HepG2 (cell line): ENCODE measurements around the gene ME3. TPM values are rescaled to one million over a fixed set of nuclear protein-coding genes. Genes with fewer than 3 reads are reported as not detected.

ENCODE experiments used
- ATAC-seq: fragments of 200-7000 bp; cut with Tn5 transposase; 3 replicates; pipeline ENCODE4 v1.9.1; 2020; ENCODE audit warnings: mild to moderate bottlenecking, moderate library complexity
- BruUV-seq: library from RNA; stranded (reverse); fragments of 400-500 nt; replicated peaks from 2 replicates; lab custom pipeline; 2021; lab: Mats Ljungman, UMichigan
- CTCF ChIA-PET: fragments of 300-600 bp; formaldehyde crosslinking; extraction: SDS; loops from one replicate; lab custom pipeline; 2021; ENCODE audit warnings: low total read pairs, inconsistent platforms, low intra/inter-chr PET ratio; lab: Yijun Ruan, JAX
- POLR2A ChIA-PET: fragments of 350-600 bp; sonication (Branson Sonifier 250); formaldehyde crosslinking; loops from one replicate; lab custom pipeline; 2020; ENCODE audit warnings: antibody characterized with exemption, inconsistent platforms; lab: Yijun Ruan, JAX
- DNase-seq: peaks from one replicate; pipeline ENCODE4 v3.0.0-alpha.2; 2015; ENCODE audit warnings: low spot score
- FAIRE-seq: peaks from 3 replicates; lab custom pipeline; 2011; peaks lifted over from hg19 to GRCh38; lab: Jason Lieb, UNC
- H2AFZ ChIP-seq: one replicate; pipeline ENCODE4 v1.6.1; 2011; ENCODE audit warnings: low read length, inconsistent platforms
- H3K27ac ChIP-seq: fragments of 300-600 bp; 3 replicates; pipeline ENCODE4 v1.8.0; 2011; ENCODE audit warnings: mixed run types, mild to moderate bottlenecking, mixed read lengths, low read length, inconsistent platforms; ENCODE audit not compliant: insufficient read depth; ENCODE audit errors: extremely low read length
- H3K27me3 ChIP-seq, 2 experiments: fragments of 200-600 bp in 1 of 2; 2 replicates in 1 of 2; 3 replicates in 1 of 2; pipeline versions ENCODE4 v1.6.0 to v1.8.0; 2011; ENCODE audit warnings: low read length in 2 of 2, mild to moderate bottlenecking in 2 of 2, moderate library complexity in 2 of 2, inconsistent platforms in 1 of 2; ENCODE audit not compliant: insufficient read depth in 2 of 2, control insufficient read depth in 1 of 2
- H3K36me3 ChIP-seq, 2 experiments: fragments of 200-600 bp in 1 of 2; replicated peaks in 1 of 2; 2 replicates in 1 of 2; 3 replicates in 1 of 2; pipeline versions ENCODE4 v1.5.1 to v1.8.0; 2011; ENCODE audit warnings: low read length in 2 of 2, inconsistent platforms in 1 of 2; ENCODE audit not compliant: insufficient read depth in 2 of 2, control insufficient read depth in 1 of 2
- H3K4me1 ChIP-seq: 2 replicates; pipeline ENCODE4 v1.5.1; 2012; ENCODE audit warnings: low read length, inconsistent platforms; ENCODE audit not compliant: insufficient read depth
- H3K4me2 ChIP-seq: 2 replicates; pipeline ENCODE4 v1.6.0; 2011; ENCODE audit warnings: low read depth, low read length, inconsistent platforms
- H3K4me3 ChIP-seq, 3 experiments: fragments of 200-600 bp in 1 of 3; sonication (generic), shearing (Covaris generic) in 1 of 3; replicated peaks in 1 of 3; 2 replicates each; pipeline ENCODE4 v1.5.1; 2011 to 2016; ENCODE audit warnings: low read length in 3 of 3, inconsistent platforms in 2 of 3, low read depth in 2 of 3, mild to moderate bottlenecking in 2 of 3, control low read depth in 1 of 3, mixed read lengths in 1 of 3; ENCODE audit not compliant: insufficient read depth in 1 of 3
- H3K79me2 ChIP-seq: one replicate; pipeline ENCODE4 v1.6.1; 2011; ENCODE audit warnings: low read length, inconsistent platforms; ENCODE audit not compliant: insufficient read depth
- H3K9ac ChIP-seq: 2 replicates; pipeline ENCODE4 v1.6.0; 2011; ENCODE audit warnings: mild to moderate bottlenecking, low read depth, low read length, inconsistent platforms; ENCODE audit not compliant: insufficient read depth
- H3K9me3 ChIP-seq: 2 replicates; pipeline ENCODE4 v1.5.1; 2012; ENCODE audit warnings: mild to moderate bottlenecking, low read length
- H4K20me1 ChIP-seq: 2 replicates; pipeline ENCODE4 v1.6.0; 2011; ENCODE audit warnings: inconsistent platforms, mild to moderate bottlenecking, low read length, moderate library complexity; ENCODE audit not compliant: insufficient read depth
- CC2D1A ChIP-seq: sonication (generic); formaldehyde crosslinking; IDR thresholded peaks from 2 replicates; pipeline ENCODE4 v1.8.1; 2023; ENCODE audit warnings: mild to moderate bottlenecking, missing genetic modification reagents
- HES4 ChIP-seq: sonication (generic); formaldehyde crosslinking; IDR thresholded peaks from 2 replicates; pipeline ENCODE4 v1.9.0; 2021; ENCODE audit warnings: mild to moderate bottlenecking, missing genetic modification reagents, borderline replicate concordance
- KDM2A ChIP-seq: sonication (generic); formaldehyde crosslinking; IDR thresholded peaks from 2 replicates; pipeline ENCODE4 v1.4.0; 2020; ENCODE audit warnings: low read depth, missing genetic modification reagents, borderline replicate concordance
- LCORL ChIP-seq, 2 experiments: fragments of 450-650 bp in 1 of 2; sonication (generic) in 1 of 2; formaldehyde crosslinking in 1 of 2; IDR thresholded peaks; 2 replicates each; pipeline versions ENCODE4 v1.5.0 to v1.6.1; 2017 to 2020; ENCODE audit warnings: antibody characterized with exemption in 1 of 2, missing genetic modification reagents in 1 of 2
- NCOR1 ChIP-seq: fragments of 200-600 bp; sonication (generic); IDR thresholded peaks from 2 replicates; pipeline ENCODE4 v1.7.0; 2017; ENCODE audit warnings: antibody characterized with exemption, low read length, borderline replicate concordance
- SCMH1 ChIP-seq: sonication (generic); formaldehyde crosslinking; IDR thresholded peaks from 2 replicates; pipeline ENCODE4 v1.9.0; 2021; ENCODE audit warnings: missing genetic modification reagents, mild to moderate bottlenecking, borderline replicate concordance
- ZNF264 ChIP-seq: sonication (generic); formaldehyde crosslinking; IDR thresholded peaks from 2 replicates; pipeline ENCODE4 v1.4.0; 2020; ENCODE audit warnings: missing genetic modification reagents
- ZNF446 ChIP-seq: sonication (generic); formaldehyde crosslinking; IDR thresholded peaks from 2 replicates; pipeline ENCODE4 v1.5.0; 2020; ENCODE audit warnings: mild to moderate bottlenecking, missing genetic modification reagents
- ZNF546 ChIP-seq: sonication (generic); formaldehyde crosslinking; conservative IDR thresholded peaks from 2 replicates; pipeline ENCODE4 v1.8.1; 2023; ENCODE audit warnings: mild to moderate bottlenecking, missing genetic modification reagents
- ZNF615 ChIP-seq: sonication (generic); formaldehyde crosslinking; IDR thresholded peaks from 2 replicates; pipeline ENCODE4 v1.5.0; 2020; ENCODE audit warnings: mild to moderate bottlenecking, missing genetic modification reagents, borderline replicate concordance
- ZNF709 ChIP-seq: sonication (generic); formaldehyde crosslinking; IDR thresholded peaks from 2 replicates; pipeline ENCODE4 v1.5.0; 2020; ENCODE audit warnings: mild to moderate bottlenecking, missing genetic modification reagents
- ZSCAN12 ChIP-seq: sonication (generic); formaldehyde crosslinking; IDR thresholded peaks from 2 replicates; pipeline ENCODE4 v1.9.0; 2021; ENCODE audit warnings: mild to moderate bottlenecking, missing genetic modification reagents
- ZSCAN29 ChIP-seq: sonication (generic); formaldehyde crosslinking; conservative IDR thresholded peaks from 2 replicates; pipeline ENCODE4 v1.4.0; 2020; ENCODE audit warnings: mild to moderate bottlenecking, missing genetic modification reagents
- in situ Hi-C: cut with HindIII; loops from 2 replicates; pipeline ENCODE4 v1.10.0; 2017; ENCODE audit warnings: low pct_unique_long_range_greater_than_20kb; ENCODE audit not compliant: extremely low pct_ligation_motif_present
- intact Hi-C: fragments of 100-400 bp; cut with micrococcal nuclease; formaldehyde crosslinking; loops from one replicate; pipeline ENCODE4 v1.10.0; 2022; ENCODE audit not compliant: unreplicated experiment
- polyA plus RNA-seq, 8 experiments: library from polyadenylated mRNA; depleted of rRNA in 3 of 8; stranded (reverse) in 7 of 8; unstranded in 1 of 8; fragments of >200 nt; fragmentation: Illumina TruSeq in 4 of 8; extraction: Trizol in 4 of 8; gene quantifications; 2 replicates each; pipeline versions ENCODE4 v1.2.1 to v1.2.3, GENCODE V29; 2011 to 2016; ENCODE audit warnings: low read depth in 4 of 8, missing spikeins in 1 of 8, mixed read lengths in 1 of 8; ENCODE audit not compliant: insufficient read depth in 1 of 8
- total RNA-seq, 5 experiments: library from RNA; depleted of rRNA; stranded (reverse); fragments of >200 nt; fragmentation: Illumina TruSeq; extraction: Trizol; gene quantifications; 2 replicates each; pipeline ENCODE4 v1.2.3, GENCODE V29; 2016; ENCODE audit warnings: low read depth in 1 of 5
- TF ChIP-seq, protein P1 (sequence below): sonication (generic); formaldehyde crosslinking; IDR thresholded peaks from 2 replicates; pipeline ENCODE4 v1.5.1; 2020; ENCODE audit warnings: mild to moderate bottlenecking, moderate library complexity, missing genetic modification reagents
- TF ChIP-seq, protein P2 (sequence below): sonication (generic); formaldehyde crosslinking; IDR thresholded peaks from 2 replicates; pipeline ENCODE4 v1.4.0; 2020; ENCODE audit warnings: mild to moderate bottlenecking, missing genetic modification reagents, borderline replicate concordance
- TF ChIP-seq, protein P3 (sequence below): IDR thresholded peaks from 2 replicates; pipeline ENCODE4 v1.6.1; 2016; ENCODE audit warnings: low read depth, control low read depth
- TF ChIP-seq, protein P4 (sequence below): sonication (generic); formaldehyde crosslinking; IDR thresholded peaks from 2 replicates; pipeline ENCODE4 v1.5.0; 2020; ENCODE audit warnings: missing genetic modification reagents

The ME3 gene
- total and polyA plus RNA-seq, 2 of the 13 experiments (the other 11 are each of a cell fraction or from before 2014, with no cell fraction given): not detected

DNA sequence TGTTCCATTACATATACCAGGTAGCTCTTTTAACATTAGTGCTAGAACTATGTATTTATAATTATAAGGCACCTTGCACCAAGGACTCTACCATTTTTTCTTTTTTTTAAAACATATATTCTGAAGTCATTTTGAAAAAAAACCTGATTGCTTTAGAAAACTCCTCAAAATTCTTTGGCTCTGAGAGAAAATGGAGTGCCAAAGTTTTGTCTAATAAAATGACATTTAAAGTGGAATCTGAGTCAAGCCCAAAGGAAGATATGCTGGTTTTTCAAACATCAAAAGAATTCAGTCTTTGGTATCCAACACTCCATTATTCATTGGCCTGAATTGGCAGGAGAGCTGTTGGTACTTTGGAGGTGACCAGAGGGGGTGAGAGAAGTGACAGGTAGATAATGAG is 116.5 kb downstream of the ME3 start:
- Histone ChIP-seq H3K9me3 (no peaks in the 10 kb centered on the region), H3K27me3 (peaks cover 2 to 9% of the 10 kb centered on the region in 2 experiments; a peak in 2 of 5 replicates), H3K4me3 (no peak overlapping the region), H3K4me1 (peaks cover 16% of the 10 kb centered on the region), H3K79me2 (no peaks in the 10 kb centered on the region), H3K4me2 (no peak overlapping the region), H3K27ac (no peak overlapping the region), H2AFZ (no peak overlapping the region), H4K20me1 (no peaks in the 10 kb centered on the region), H3K9ac (no peak overlapping the region), H3K36me3 (no peaks in the 10 kb centered on the region)
- no TSS peak for BruUV-seq
- POLR2A ChIA-PET: no interaction called here
- in situ Hi-C loops: no loop called here
- DNase-seq: no peak
- intact Hi-C loops: no loop called here
- CTCF ChIA-PET: no interaction called here
- ATAC-seq: no peak
- TF ChIP-seq, protein P1, sequence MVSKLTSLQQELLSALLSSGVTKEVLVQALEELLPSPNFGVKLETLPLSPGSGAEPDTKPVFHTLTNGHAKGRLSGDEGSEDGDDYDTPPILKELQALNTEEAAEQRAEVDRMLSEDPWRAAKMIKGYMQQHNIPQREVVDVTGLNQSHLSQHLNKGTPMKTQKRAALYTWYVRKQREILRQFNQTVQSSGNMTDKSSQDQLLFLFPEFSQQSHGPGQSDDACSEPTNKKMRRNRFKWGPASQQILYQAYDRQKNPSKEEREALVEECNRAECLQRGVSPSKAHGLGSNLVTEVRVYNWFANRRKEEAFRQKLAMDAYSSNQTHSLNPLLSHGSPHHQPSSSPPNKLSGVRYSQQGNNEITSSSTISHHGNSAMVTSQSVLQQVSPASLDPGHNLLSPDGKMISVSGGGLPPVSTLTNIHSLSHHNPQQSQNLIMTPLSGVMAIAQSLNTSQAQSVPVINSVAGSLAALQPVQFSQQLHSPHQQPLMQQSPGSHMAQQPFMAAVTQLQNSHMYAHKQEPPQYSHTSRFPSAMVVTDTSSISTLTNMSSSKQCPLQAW (CRISPR knock-in tag): no peak
- no peak for TF ChIP-seq ZNF546 (CRISPR knock-in tag)
- no peak for TF ChIP-seq HES4 (CRISPR knock-in tag)
- TF ChIP-seq ZNF264 (CRISPR knock-in tag): no peak
- TF ChIP-seq, protein P2, sequence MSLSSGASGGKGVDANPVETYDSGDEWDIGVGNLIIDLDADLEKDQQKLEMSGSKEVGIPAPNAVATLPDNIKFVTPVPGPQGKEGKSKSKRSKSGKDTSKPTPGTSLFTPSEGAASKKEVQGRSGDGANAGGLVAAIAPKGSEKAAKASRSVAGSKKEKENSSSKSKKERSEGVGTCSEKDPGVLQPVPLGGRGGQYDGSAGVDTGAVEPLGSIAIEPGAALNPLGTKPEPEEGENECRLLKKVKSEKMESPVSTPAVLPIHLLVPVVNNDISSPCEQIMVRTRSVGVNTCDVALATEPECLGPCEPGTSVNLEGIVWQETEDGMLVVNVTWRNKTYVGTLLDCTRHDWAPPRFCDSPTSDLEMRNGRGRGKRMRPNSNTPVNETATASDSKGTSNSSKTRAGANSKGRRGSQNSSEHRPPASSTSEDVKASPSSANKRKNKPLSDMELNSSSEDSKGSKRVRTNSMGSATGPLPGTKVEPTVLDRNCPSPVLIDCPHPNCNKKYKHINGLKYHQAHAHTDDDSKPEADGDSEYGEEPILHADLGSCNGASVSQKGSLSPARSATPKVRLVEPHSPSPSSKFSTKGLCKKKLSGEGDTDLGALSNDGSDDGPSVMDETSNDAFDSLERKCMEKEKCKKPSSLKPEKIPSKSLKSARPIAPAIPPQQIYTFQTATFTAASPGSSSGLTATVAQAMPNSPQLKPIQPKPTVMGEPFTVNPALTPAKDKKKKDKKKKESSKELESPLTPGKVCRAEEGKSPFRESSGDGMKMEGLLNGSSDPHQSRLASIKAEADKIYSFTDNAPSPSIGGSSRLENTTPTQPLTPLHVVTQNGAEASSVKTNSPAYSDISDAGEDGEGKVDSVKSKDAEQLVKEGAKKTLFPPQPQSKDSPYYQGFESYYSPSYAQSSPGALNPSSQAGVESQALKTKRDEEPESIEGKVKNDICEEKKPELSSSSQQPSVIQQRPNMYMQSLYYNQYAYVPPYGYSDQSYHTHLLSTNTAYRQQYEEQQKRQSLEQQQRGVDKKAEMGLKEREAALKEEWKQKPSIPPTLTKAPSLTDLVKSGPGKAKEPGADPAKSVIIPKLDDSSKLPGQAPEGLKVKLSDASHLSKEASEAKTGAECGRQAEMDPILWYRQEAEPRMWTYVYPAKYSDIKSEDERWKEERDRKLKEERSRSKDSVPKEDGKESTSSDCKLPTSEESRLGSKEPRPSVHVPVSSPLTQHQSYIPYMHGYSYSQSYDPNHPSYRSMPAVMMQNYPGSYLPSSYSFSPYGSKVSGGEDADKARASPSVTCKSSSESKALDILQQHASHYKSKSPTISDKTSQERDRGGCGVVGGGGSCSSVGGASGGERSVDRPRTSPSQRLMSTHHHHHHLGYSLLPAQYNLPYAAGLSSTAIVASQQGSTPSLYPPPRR: no peak
- no peak for TF ChIP-seq ZNF709 (CRISPR knock-in tag)
- no peak for TF ChIP-seq NCOR1
- TF ChIP-seq ZNF615 (CRISPR knock-in tag): no peak
- TF ChIP-seq CC2D1A (CRISPR knock-in tag): no peak
- TF ChIP-seq, protein P3, sequence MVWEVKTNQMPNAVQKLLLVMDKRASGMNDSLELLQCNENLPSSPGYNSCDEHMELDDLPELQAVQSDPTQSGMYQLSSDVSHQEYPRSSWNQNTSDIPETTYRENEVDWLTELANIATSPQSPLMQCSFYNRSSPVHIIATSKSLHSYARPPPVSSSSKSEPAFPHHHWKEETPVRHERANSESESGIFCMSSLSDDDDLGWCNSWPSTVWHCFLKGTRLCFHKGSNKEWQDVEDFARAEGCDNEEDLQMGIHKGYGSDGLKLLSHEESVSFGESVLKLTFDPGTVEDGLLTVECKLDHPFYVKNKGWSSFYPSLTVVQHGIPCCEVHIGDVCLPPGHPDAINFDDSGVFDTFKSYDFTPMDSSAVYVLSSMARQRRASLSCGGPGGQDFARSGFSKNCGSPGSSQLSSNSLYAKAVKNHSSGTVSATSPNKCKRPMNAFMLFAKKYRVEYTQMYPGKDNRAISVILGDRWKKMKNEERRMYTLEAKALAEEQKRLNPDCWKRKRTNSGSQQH: no peak
- TF ChIP-seq ZNF446: no peak
- no peak for TF ChIP-seq LCORL (IDR thresholded peaks at IDR 0.05)
- TF ChIP-seq LCORL (CRISPR knock-in tag; IDR thresholded peaks at IDR 0.05): no peak
- no peak for TF ChIP-seq ZSCAN29
- no peak for TF ChIP-seq KDM2A
- TF ChIP-seq, protein P4, sequence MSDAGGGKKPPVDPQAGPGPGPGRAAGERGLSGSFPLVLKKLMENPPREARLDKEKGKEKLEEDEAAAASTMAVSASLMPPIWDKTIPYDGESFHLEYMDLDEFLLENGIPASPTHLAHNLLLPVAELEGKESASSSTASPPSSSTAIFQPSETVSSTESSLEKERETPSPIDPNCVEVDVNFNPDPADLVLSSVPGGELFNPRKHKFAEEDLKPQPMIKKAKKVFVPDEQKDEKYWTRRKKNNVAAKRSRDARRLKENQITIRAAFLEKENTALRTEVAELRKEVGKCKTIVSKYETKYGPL (CRISPR knock-in tag): no peak
- no peak for TF ChIP-seq SCMH1 (CRISPR knock-in tag)
- no peak for TF ChIP-seq ZSCAN12 (CRISPR knock-in tag)
- no peak for FAIRE-seq
